ENCODE measurements around the gene AGRN. TPM values are rescaled to one million over a fixed set of nuclear protein-coding genes. Genes with fewer than 3 reads are reported as not detected.
"Not testable (repeated sequence)": the region's sequence is repeated elsewhere in the genome, so short reads cannot be mapped to it uniquely, and the experiment has no call there.

Gene AGRN
- total RNA-seq, 1 donor from 2014 or later: 39.8 TPM

DNA sequence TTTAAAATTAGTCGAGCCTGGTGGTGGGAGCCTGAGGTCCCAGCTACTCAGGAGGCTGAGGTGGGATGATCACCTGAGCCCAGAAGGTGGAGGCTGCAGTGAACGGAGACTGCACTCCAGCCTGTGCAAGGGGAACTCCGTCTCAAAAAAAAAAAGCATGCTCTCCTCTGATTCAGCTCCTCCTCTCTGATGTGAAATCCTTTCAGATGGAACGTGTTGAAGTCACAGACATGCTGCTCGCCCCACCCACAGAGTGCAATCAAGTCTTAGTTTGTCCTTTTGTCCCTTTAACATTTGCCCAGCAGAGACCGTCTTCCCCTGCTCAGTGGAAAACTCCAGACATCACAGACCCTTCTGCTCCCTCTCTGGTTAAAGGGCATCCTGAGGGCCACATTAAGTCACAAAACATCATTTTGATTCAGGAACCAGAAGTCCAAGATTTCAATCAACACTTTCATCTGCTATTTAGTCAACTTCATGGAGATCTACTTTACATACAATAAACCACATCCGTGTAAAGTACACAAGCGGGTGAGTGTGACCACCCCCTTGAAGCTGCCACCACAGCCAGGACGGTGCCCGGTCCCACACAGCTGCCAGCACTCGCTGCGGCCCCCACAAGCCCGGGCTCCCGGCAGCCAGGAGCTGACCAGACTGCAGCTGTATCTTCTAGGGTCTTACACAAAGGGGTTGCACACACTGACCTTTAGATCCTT is 73.1 kb downstream of the AGRN start:
- DNase-seq: no peak

DNA sequence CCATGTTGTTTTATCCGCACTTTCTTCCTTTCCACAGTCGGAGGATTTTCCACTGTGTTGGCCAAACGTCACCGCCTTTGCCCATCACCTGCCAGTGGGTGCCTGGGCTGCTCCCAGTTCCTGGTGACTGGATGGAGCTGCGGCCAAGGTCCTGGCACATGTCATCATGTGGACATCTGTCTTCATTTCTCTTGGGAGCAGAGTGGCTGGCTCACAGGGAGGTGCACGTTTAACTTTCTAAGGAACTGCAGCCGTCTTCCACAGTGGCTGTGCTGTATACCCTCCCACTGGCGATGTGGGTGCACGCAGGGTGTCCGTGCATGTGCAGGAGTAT is 73.7 kb downstream of the AGRN start:
- DNase-seq: no peak

GRCh38 chr1:1094981-1095380 is 75.1 kb downstream of the AGRN start:
- no peak for DNase-seq

GRCh38 chr1:1096136-1096535 is 76.2 kb downstream of the AGRN start:
- not testable (repeated sequence) for DNase-seq

DNA sequence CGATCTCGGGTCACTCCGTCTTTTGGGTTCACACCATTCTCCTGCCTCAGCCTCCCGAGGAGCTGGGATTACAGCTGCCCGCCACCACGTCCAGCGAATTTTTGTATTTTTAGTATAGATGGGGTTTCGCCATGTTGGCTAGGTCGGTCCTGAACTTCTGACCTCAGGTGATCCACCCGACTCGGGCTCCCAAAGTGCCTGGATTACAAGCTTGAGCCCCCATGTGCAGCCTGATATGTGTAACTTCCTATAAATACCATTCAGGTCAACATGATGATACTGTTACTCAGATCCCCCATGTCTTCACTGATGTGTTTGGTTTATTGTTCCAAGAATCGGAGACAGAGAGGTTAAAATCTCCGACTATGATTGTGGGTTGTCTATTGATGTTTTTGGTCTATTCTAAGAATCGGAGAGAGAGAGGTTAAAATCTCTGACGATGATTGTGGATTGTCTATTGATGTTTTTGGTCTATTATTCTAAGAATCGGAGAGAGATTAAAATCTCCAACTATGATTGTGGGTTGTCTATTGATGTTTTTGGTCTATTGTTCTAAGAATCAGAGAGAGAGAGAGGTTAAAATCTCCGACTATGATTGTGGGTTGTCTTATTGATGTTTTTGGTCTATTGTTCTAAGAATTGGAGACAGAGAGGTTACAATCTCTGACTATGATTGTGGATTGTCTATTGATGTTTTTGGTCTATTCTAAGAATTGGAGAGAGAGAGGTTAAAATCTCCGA is 78.9 kb downstream of the AGRN start:
- no peak for DNase-seq

GRCh38 chr1:1099506-1100183 is 79.7 kb downstream of the AGRN start:
- DNase-seq: no peak

DNA sequence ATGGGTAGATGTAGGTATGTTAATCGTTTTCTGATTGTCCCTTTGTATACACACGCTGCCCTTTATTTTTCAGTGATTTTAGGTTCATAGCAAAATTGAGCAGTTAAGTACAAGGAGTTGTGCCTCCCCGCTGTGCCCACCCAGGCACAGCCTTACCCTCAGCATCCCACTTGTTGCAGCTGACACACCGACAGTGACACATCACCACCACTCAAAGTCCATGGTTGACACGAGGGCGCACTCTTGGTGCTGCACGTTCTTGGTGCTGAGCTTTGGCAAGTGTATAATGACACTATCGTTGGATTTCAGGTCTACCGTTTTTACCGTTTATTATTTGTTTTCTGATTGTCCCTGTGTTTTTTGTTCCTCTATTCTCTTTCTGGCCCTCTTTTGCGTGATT is 80.4 kb downstream of the AGRN start:
- no peak for DNase-seq

GRCh38 chr1:1101503-1101902 is 81.6 kb downstream of the AGRN start:
- no peak for DNase-seq

DNA sequence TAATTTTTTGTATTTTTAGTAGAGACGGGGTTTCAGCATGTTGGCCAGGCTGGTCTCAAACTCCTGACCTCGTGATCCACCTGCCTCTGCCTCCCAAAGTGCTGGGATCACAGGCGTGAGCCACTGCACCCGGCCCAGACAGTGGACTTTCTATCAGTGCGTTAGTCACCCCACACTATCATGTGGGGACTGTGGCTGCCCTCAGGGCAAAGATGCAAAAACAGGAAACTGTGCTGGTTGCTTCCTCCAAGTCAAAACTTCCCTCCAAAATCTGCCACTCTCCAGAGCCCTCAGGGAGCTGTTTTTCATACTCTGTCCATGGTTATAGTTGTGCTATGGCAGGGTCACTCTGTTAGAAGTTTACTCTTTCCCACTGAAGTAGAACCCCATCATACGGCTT is 84.2 kb downstream of the AGRN start:
- not testable (repeated sequence) for DNase-seq

Small RNAs within 50 kb of the gene (small RNA-seq; reads per million reads assigned to genes)
- gene AL645608.3 (ENCODE audit: low replicate concordance): not detected

Other genes with a start within 250 kb of the AGRN start
- 4.9 TPM for gene SAMD11, start 96.2 kb upstream of the AGRN start, total RNA-seq
- gene NOC2L, start 60.9 kb upstream of the AGRN start, total RNA-seq: 35.9 TPM
- 3.9 TPM for gene KLHL17, start 59.5 kb upstream of the AGRN start, total RNA-seq
- gene PLEKHN1, start 53.6 kb upstream of the AGRN start, total RNA-seq: 1.9 TPM
- 0.99 TPM for gene PERM1, start 38.0 kb upstream of the AGRN start, total RNA-seq
- 12.5 TPM for gene HES4, start 20.0 kb upstream of the AGRN start, total RNA-seq
- 13.7 TPM for gene ISG15, start 6.6 kb upstream of the AGRN start, total RNA-seq
- gene RNF223, start 54.2 kb downstream of the AGRN start, total RNA-seq: 0.69 TPM
- 6.9 TPM for gene C1orf159, start 96.0 kb downstream of the AGRN start, total RNA-seq
- gene TTLL10, start 153.8 kb downstream of the AGRN start, total RNA-seq: 0.39 TPM
- gene TNFRSF18, start 186.5 kb downstream of the AGRN start, total RNA-seq: 1.9 TPM
- gene TNFRSF4, start 194.0 kb downstream of the AGRN start, total RNA-seq: 0.39 TPM
- gene SDF4, start 211.9 kb downstream of the AGRN start, total RNA-seq: 40.8 TPM
- gene B3GALT6, start 212.1 kb downstream of the AGRN start, total RNA-seq: 7.0 TPM
- gene C1QTNF12, start 226.6 kb downstream of the AGRN start, total RNA-seq: 2.5 TPM

Data from skin of body (tissue), 3 donors.